Measurements from ENCODE around the gene SPANXD.
"Not testable (repeated sequence)": the region's sequence is repeated elsewhere in the genome, so short reads cannot be mapped to it uniquely, and the experiment has no call there.

The SPANXD gene, protein sequence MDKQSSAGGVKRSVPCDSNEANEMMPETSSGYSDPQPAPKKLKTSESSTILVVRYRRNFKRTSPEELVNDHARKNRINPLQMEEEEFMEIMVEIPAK

DNA sequence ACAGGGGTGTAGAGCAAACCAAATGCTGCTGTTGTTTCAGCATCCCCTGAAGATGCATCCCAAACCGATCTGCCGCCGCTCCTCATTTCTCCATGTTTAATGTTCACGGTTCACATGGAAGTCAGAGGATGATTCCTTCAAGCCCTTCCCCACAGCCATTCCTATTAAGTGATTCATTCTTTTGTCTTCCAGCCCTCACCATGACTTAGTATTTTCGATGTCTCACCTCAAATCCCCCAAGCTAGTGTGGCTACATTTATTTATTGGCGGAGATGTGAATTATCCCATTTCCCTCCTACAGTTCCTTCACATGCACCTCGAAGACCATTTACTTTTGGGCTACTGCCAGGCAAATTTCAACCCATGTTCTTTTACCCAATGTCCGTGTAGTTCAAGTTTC is at the start of gene SPANXD:
Gene SPANXD, minus strand, starts transcription at position 101 of the 400 bp plus-strand sequence. CDS start 334 bp downstream, outside the sequence.
- not testable (repeated sequence) for DNase-seq

DNA sequence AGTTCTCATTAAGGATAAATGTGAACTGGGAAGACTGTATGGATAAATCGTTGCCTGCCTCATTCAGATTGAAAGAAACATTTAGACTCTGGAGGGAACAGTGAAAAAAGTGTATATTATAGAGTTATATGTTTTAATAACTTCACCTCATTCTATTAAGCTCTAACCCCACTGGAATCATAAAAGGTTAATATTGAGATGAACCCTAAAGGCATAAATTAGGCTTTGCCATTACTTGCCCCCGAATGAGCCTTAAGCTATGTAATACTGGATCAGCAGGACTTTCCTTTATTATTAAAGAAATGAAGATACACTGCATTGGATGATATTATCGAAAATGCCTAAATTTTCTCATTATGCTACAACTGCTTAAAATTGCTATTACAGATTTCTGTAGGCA is 44.1 kb upstream of the SPANXD start:
- no peak for DNase-seq

DNA sequence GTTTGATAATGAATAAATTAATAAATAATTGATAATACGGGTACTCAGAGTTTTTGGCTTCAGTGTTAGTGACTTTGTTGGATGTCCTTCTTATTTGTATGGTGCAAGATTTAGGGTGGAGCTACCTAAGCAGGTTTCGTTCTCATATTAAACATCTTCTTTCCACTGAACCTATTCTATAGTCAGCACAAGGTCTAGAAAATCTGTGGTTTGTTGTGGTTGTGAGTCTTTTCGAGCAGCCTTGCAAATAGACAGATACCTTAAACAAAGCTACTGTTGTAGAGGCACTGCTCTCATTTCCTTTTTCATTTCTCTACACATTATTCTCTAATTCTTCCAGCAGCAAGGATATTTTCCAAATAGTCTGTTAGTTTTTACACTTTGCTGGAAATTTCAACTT is 38.1 kb upstream of the SPANXD start:
- DNase-seq, result no peak

DNA sequence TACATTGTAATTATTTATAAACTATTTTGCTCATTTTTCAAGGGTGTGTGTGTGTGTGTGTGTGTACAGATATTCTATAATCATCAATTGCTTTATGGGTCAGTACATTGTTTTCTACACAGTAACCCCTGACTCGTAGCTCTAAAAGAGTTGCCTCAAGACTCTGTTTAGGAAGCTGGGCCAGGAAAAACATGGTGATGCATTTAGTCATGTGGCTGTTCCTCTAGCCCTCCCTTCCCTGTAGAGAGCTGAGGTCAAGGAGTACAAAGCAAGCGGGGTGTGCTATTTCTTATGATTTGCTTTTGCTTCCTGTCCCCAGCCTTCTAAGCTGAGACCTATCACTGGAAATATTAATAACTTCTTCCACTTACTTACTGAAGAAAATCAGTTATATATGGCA is 34.8 kb upstream of the SPANXD start:
- DNase-seq, result no peak

DNA sequence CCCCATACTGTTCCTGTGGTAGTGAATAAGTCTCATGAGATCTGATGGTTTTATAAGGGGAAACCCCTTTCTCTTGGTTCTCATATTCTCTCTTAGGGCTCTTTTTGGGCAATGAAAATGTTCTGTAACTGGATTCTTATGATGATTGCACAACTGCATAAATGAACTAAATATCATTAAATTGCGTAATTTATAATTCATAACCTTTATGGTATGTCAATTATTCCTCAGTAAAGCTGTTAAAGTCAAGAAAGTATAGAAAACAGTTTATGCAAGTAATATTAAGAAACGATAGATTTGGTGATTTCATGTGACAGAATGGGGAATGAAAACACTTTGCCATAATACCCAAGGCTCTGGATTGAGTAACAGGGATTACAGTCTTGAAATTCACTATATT is 33.5 kb upstream of the SPANXD start:
- no peak for DNase-seq

DNA sequence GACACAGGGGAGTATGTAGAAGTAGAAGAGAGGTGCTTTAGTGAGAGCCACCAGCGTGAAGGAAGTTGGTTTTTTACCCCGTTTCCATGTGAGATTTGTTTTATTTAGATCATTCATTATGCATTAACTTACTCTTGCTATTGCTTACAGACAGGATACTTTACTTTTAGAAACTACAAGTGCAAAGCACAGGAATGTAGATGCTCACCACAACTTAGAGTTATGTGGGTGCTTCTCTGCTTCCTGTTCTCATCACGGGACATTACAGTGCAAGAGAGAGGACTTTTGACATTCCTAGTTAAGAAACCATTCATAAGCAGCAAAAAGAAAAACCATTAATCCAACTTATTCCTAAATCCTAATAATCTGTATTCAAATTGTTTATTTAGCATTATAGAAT is 25.6 kb upstream of the SPANXD start:
- DNase-seq, result no peak

DNA sequence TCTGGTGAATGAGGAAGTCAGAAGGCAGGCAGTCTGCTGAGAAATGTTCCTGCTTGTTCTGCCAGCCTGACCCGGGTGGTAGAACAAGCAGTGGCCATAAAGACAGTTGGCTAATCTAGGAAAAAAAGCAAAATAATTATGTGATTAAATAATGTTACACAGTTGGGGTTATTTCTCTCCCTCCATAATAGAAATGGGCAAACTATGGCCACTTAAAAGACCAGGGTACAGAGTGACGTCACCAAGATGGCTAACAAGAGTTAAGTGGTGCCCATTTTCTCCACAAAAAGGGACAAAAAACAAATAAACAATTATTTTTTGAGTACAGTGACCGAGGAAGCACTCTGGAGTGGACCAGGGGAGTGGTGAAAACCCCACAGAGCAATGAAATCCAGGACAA is 16.1 kb upstream of the SPANXD start:
- DNase-seq, result no peak

DNA sequence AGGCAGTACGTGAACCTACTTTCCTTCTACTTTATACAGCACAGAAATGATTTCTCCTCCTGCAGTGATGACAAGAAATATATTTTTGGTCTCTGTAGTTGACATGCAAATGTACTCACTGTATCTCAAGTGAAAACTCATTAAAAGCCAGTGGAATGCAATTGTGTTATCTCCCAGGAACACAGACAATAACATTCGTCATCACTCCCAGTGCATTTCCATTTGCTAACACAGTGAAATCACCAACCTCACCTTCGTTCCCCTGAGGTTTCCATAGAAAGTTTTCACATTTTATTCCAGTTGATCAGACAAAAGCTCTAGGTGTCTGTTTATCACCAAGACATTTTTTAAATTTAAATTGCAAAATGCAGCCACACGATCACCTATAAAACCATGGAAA is 2.5 kb upstream of the SPANXD start:
- no peak for DNase-seq

DNA sequence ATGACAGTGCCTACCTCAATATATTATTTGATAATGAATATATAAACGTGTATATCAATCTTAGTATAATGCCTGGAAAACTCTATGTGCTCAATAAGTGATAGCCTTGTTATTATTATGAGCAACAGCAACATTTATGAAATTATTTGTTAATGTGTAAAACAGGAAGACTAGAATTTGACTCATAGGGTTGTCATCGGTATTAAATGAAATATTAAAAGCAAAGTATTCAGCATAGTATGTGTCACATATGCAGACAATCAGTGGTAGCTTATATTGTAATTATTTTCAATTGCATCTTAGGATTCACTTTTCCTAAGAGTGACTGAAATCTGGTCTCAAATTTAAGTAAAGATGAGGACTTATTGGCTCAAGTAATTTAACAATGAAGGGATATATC is 24.6 kb downstream of the SPANXD start:
- no peak for DNase-seq

DNA sequence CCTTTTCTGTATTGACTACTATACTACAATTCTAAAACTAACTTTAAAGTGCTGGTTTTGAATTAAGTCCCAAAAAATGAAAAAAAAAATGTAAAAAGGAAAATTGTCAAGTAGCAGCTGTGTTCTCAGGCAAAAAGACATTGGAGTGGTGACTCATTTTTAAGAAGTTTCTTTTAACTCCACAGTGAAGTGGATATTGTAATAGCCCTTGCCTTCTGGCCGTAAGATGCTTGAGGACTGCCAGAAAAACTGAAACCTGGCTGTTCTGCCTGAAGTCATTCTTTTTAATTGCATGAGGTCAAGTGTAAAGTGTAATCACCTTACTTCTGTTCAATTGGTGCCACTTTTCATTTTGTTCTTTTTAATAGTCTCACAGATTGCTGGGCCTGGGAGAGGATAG is 28.9 kb downstream of the SPANXD start:
- no peak for DNase-seq

DNA sequence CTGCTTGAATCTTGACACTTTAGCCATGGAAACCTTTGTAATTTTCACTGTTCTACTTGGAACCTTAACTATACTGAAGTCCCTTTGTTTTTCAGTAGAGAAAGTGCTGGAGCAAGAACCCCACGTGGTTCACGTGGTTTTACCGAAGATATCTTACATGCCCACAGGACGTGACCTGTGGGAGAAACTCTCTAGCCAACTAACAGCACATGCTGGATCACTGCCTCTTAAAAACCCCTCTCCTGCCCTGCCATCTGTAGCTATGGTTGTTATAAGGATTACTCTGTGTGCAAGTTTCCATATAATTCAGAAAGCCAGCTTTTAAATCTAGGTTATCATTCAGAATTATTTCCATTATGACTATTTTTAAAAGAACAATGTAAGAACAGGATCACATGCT is 30.2 kb downstream of the SPANXD start:
- DNase-seq, result no peak

DNA sequence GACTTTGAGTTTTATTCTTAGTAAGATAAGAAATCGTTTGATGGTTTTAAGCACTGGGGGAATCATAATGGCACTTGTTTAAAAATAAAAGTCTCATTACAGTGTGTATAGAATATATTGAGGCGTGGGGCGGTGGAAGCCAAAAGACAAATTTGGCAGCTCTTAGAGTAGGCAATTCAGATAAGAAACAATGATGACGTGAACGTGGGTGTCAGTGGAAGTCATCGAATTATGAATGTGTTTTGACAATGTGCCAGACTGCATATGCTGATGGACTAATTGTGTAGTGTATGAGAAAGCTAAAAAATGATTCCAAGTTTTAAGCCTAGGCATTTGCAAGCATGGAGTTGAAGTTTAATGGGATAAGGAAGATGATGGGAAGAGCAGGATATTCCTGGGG is 35.8 kb downstream of the SPANXD start:
- no peak for DNase-seq

DNA sequence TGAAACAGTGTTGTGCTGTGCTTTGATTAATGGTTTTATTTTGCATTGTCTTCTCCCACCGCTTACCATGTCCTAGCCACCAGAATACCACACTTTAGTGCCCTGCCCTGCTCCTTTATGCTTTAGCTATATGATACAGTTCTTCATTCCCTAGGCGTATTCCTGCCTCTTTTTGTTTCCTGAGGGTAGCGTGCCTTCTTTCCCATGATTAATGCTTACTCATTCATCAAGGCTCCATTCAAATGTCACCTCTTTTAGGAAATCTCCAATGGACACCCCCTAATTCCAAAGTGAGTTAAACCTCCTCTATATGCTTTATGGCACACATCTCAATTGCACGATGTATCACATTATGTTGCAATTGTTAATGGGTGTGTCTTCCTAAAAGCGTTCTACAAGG is 46.3 kb downstream of the SPANXD start:
- DNase-seq, result no peak

Measured in right forelimb (tissue), 1 donor.